GM21381 (cell line): ENCODE measurements around the gene MYL4.
"Not testable (repeated sequence)": the region's sequence is repeated elsewhere in the genome, so short reads cannot be mapped to it uniquely, and the experiment has no call there.

ENCODE experiments used
- ATAC-seq: cut with Tn5 transposase; IDR thresholded peaks from one replicate; pipeline ENCODE4 v1.9.1; 2021; ENCODE audit warnings: mild to moderate bottlenecking, moderate library complexity; ENCODE audit not compliant: unreplicated experiment

MYL4 gene

GRCh38 chr17:47208744-47209488, at the start of gene MYL4:
Gene MYL4 (plus strand): TSS chr17:47209348. CDS start chr17:47209423, 75 bp downstream.
- ATAC-seq = no peak

GRCh38 chr17:47162013-47162622, 47.0 kb upstream of the MYL4 start:
- no peak for ATAC-seq

- ATAC-seq = no peak
Measured at GRCh38 chr17:47164263-47164662, 44.9 kb upstream of the MYL4 start.

- ATAC-seq = no peak
Measured at GRCh38 chr17:47165137-47165536, 44.0 kb upstream of the MYL4 start.

GRCh38 chr17:47166854-47167253, 42.3 kb upstream of the MYL4 start:
- not testable (repeated sequence) for ATAC-seq

- not testable (repeated sequence) for ATAC-seq
Measured at GRCh38 chr17:47168896-47169295, 40.3 kb upstream of the MYL4 start.

GRCh38 chr17:47170710-47171109, 38.4 kb upstream of the MYL4 start:
- no peak for ATAC-seq

- ATAC-seq = no peak
Measured at GRCh38 chr17:47172696-47173565, 36.2 kb upstream of the MYL4 start.

- ATAC-seq = not testable (repeated sequence)
Measured at GRCh38 chr17:47174823-47175222, 34.3 kb upstream of the MYL4 start.

- no peak for ATAC-seq
Measured at GRCh38 chr17:47176389-47176826, 32.7 kb upstream of the MYL4 start.

GRCh38 chr17:47177261-47177660, 31.9 kb upstream of the MYL4 start:
- no peak for ATAC-seq

GRCh38 chr17:47179141-47179540, 30.0 kb upstream of the MYL4 start:
- no peak for ATAC-seq

- ATAC-seq = no peak
Measured at GRCh38 chr17:47180337-47180736, 28.8 kb upstream of the MYL4 start.

GRCh38 chr17:47180988-47181387, 28.2 kb upstream of the MYL4 start:
- not testable (repeated sequence) for ATAC-seq

- ATAC-seq = no peak
Measured at GRCh38 chr17:47184681-47185080, 24.5 kb upstream of the MYL4 start.

- ATAC-seq = no peak
Measured at GRCh38 chr17:47188271-47188875, 20.8 kb upstream of the MYL4 start.

- peak; percentile 93 for ATAC-seq
Measured at GRCh38 chr17:47188876-47189731, 20.0 kb upstream of the MYL4 start, which contains the start of gene CDC27. Gene CDC27 (minus strand): TSS chr17:47189295. CDS start chr17:47189172, 123 bp downstream.

GRCh38 chr17:47189732-47190237, 19.4 kb upstream of the MYL4 start:
- no peak for ATAC-seq

GRCh38 chr17:47190243-47190642, 18.9 kb upstream of the MYL4 start:
- ATAC-seq = no peak

- ATAC-seq = no peak
Measured at GRCh38 chr17:47190770-47191169, 18.4 kb upstream of the MYL4 start.
